ENCODE results near the gene RETN. TPM values are rescaled to one million over a fixed set of nuclear protein-coding genes. Genes with fewer than 3 reads are reported as not detected.

Gene RETN
- total RNA-seq, 1 donor from 2014 or later: not detected

DNA sequence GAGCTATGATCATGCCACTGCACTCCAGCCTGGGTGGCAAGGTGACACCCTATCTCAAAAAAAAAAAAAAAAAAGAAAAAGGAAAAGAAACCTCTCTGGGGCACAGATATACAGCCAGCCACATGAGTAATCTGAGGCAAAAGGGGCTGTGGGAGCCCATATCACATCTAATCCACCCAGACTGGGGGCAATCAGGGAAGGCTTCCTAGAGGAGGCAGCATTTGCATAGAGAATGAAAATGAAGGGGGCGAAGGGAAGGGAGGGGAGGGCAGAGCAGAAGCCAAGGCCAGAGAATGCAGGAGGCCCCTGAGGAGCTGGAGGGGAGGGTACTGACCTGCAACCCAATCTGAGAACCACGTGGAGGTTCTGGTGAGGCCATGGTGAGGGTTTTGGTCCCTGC is 18.7 kb upstream of the RETN start:
- DNase-seq (ENCODE audit: low read depth) (no peak), FAIRE-seq (no peak)
- Histone ChIP-seq H3K36me3 (ENCODE audit: control insufficient read depth, insufficient read depth, low read length) (peaks cover 3% of the 10 kb centered on the region), H3K4me3 (ENCODE audit: low read depth, low read length) (no peak overlapping the region), H3K27me3 (ENCODE audit: control insufficient read depth, insufficient read depth, low read length) (no peaks in the 10 kb centered on the region)
- TF ChIP-seq, protein P1, sequence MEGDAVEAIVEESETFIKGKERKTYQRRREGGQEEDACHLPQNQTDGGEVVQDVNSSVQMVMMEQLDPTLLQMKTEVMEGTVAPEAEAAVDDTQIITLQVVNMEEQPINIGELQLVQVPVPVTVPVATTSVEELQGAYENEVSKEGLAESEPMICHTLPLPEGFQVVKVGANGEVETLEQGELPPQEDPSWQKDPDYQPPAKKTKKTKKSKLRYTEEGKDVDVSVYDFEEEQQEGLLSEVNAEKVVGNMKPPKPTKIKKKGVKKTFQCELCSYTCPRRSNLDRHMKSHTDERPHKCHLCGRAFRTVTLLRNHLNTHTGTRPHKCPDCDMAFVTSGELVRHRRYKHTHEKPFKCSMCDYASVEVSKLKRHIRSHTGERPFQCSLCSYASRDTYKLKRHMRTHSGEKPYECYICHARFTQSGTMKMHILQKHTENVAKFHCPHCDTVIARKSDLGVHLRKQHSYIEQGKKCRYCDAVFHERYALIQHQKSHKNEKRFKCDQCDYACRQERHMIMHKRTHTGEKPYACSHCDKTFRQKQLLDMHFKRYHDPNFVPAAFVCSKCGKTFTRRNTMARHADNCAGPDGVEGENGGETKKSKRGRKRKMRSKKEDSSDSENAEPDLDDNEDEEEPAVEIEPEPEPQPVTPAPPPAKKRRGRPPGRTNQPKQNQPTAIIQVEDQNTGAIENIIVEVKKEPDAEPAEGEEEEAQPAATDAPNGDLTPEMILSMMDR (IDR thresholded peaks at IDR 0.05; ENCODE audit: insufficient read depth, low read length, severe bottlenecking): no peak

DNA sequence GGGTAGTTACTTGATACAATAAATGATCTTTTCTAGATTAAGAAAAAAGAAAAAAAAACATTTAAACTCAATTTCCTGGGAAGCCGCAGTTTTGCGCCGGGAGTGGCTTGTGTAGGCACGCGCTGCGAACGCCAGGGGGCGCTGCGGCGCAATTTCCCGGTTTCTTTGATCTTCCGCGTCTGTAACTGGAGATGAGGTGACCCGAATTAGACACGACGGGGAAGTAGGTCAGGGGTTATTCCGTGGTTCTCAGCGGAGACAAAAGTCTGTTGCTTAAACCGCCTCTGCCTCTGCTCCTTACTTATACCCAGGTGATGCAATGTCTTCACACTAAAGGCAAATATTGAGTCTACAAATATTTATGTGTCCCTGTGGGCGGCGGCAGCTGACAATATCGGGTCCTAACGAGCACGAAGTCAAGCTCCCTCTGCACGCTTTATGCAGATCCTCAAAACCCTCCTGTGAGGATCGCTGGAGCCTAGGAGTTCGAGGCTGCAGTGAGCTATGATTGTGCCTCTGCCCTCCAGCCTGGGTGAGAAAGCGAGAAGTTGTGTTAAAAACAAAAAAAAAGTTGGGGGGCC is 16.7 kb upstream of the RETN start:
- TF ChIP-seq, protein P1 (IDR thresholded peaks at IDR 0.05; ENCODE audit: insufficient read depth, low read length, severe bottlenecking): peak; percentile 79
- Histone ChIP-seq H3K27me3 (ENCODE audit: control insufficient read depth, insufficient read depth, low read length) (peaks cover 2% of the 10 kb centered on the region), H3K36me3 (ENCODE audit: control insufficient read depth, insufficient read depth, low read length) (peaks cover 2% of the 10 kb centered on the region), H3K4me3 (ENCODE audit: low read depth, low read length) (no peak overlapping the region)
- DNase-seq (ENCODE audit: low read depth): peak; percentile 83
- FAIRE-seq: peak; percentile 93

DNA sequence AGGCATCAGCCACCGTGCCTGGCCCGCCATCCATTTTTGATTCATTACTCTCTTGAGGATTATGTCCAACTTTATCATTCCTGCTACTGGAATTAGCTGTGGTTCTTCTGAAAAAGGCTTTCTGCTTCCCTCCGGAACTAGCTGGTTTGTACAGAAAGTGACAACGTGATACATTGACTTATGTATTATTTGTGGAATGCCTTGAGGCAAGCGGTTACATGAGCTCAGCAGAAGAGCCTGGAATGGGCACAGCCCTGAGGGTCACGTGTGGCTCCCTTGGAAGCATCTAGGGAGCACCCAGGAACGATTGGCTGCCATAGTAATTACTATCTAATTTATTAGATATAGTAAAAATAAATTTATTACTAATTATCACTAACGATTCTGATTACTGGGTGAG is 14.4 kb upstream of the RETN start:
- FAIRE-seq: no peak
- peak; percentile 15 for DNase-seq (ENCODE audit: low read depth)
- no peak overlapping the region for H3K4me3 ChIP-seq (ENCODE audit: low read depth, low read length)
- TF ChIP-seq, protein P1 (IDR thresholded peaks at IDR 0.05; ENCODE audit: insufficient read depth, low read length, severe bottlenecking): no peak
- peaks cover 2% of the 10 kb centered on the region for H3K27me3 ChIP-seq (ENCODE audit: control insufficient read depth, insufficient read depth, low read length)
- no peaks in the 10 kb centered on the region for H3K36me3 ChIP-seq (ENCODE audit: control insufficient read depth, insufficient read depth, low read length)

DNA sequence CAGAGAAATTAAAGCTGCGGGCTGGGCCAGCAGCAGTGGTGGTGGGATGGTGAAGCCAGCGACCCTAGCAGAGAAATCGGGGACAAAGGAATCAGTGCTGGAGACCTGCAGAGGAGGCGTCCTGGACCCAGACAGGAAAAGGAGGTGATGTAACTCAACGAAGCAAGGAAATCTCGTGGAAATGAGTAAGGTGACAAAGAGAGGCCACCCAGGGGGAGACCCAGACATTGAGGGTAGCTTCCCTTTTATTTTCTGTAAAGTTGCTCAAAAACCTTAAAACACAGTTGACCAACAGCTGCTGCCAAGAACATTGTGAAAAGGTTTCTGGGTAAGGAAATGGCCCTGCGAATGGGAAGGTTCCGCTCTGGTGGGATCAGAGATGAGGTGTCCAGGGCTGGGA is 13.3 kb upstream of the RETN start:
- TF ChIP-seq, protein P1 (IDR thresholded peaks at IDR 0.05; ENCODE audit: insufficient read depth, low read length, severe bottlenecking): no peak

DNA sequence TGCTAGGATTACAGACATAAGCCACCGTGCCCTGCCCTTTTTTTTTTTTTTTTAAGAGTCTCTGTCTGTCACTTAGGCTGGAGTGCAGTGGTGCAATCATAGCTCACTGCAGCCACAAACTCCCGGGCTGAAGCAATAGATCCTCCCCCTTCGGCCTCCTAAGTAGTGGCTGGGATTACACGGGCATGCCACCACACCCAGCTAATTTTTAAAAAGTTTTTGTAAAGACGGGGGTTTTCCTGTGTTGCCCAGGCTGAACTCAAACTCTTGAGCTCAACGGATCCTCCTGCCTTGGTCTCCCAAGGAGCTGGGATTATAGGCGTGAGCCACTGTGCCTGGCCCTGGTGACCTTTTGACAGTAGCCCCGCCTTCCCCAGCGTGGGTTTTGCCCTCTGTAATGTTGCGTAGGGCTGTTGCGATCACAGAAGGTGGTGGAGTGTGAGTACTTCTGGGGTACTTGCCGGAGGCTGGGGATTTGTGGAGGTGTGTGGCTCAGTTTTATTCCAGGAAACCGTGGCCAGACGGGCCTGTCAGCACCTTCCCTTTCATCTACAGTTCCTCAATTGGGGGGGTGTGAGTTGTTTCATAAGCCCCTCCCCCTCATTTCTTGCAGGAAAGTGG is 11.6 kb upstream of the RETN start:
- TF ChIP-seq, protein P1 (IDR thresholded peaks at IDR 0.05; ENCODE audit: insufficient read depth, low read length, severe bottlenecking): no peak
- Histone ChIP-seq H3K4me3 (ENCODE audit: low read depth, low read length) (no peak overlapping the region), H3K36me3 (ENCODE audit: control insufficient read depth, insufficient read depth, low read length) (no peaks in the 10 kb centered on the region), H3K27me3 (ENCODE audit: control insufficient read depth, insufficient read depth, low read length) (peaks cover 2% of the 10 kb centered on the region)
- FAIRE-seq (no peak), DNase-seq (ENCODE audit: low read depth) (no peak)

More for the DNA sequence above, 13.3 kb upstream of the RETN start:
- Histone ChIP-seq H3K36me3 (ENCODE audit: control insufficient read depth, insufficient read depth, low read length) (no peaks in the 10 kb centered on the region), H3K27me3 (ENCODE audit: control insufficient read depth, insufficient read depth, low read length) (peaks cover 2% of the 10 kb centered on the region), H3K4me3 (ENCODE audit: low read depth, low read length) (no peak overlapping the region)
- FAIRE-seq: no peak
- no peak for DNase-seq (ENCODE audit: low read depth)

All from bronchial epithelial cell (primary cell).